Middle frontal gyrus (tissue), 1 donor: Measurements from ENCODE around the gene ROR1.

Source experiments
- DNase-seq: peaks from one replicate; pipeline ENCODE4 v3.0.0-alpha.2; 2015; ENCODE audit warnings: low spot score; ENCODE audit errors: extremely low spot score

Gene ROR1

DNA sequence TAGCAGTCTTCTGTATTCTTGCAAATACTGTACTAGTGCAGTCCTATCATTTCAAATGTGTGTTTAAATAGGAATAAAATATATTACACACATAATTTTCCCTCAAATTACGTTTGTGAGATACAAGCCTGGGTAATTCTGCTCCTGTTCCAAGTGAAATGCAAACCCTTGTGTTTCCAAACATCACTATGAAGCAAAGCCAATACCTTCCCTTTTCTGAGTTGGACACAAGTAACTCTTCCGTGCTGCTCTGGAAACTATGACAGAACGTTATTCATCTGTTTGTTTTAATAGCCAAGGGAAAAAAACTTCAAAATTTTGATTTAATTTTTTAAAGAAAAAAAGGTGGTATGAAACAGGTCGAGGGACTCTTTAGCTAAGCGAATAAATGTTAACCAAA is 355.9 kb downstream of the ROR1 start:
- DNase-seq, result no peak

DNA sequence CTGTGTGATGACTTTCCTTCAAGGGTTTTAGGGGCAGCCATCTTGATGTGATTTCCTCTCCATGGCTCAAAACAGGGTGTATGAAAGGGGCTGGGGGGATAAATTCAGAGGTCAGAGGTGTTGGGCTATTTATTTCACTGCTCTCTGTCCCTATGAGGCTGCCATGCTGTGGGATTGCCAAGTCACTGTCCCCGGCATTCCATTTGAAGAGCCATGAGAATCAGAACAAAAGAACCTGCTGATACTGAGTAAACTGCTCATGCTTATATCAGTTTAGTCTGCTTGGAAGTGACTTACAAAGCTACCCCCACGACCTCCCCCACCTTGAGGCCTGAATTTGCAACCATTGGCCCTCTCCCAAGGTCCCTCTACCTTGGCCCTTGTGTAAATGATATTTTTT is 357.3 kb downstream of the ROR1 start:
- no peak for DNase-seq

DNA sequence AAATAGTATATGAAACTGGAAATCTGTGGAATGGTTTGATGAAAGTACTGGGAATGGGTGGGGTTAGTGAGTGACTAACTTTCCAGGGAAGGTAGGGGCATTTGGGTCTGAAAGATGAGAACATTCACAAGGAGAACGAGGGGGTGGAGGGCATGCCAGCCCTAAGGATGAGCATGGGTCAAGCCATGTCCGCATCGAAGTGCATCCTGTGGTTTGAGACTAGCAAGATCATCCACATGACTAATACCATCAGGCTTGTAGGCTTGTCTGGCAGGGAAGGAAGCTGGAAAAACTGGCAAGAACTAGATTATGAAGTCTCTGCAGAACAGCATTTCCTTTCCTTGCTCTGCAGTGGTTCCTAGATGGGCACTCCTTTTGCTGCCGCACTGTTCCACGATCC is 359.2 kb downstream of the ROR1 start:
- DNase-seq, result no peak

DNA sequence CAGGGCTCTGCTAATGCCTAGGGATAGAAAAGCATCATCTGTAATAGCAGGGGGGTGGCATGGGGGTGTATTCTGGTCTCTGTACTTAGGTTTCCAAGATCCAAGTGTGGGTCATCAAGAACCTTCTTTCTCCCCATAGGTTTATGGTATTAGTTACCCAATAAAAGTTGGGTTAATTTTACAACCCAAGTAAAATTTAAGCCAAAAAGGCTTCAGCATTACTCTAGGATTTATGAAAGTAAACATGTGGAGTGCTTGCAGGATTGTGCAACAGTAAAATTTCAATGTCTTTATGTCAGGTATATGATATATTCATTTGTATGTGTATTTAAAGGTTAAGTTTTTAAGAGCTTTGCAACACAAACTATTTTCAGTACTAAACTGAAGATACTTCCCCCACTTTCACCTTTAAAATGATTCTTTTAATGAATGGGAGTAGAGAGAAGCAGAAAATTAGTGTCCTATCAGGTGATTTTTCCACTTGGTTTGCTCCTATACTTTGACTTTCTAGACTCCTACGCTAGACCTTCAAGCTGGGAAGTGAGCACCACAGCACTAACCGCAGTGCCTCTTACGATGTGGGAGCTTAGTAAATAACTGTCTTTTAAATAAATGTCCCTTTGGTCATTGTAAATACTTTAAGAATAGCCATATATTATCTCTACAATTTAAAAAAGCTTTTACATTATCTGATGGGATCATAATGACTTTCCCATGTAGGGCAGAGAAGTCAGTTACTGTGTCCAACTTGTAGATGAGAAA is 361.8 kb downstream of the ROR1 start:
- DNase-seq, result no peak

GRCh38 chr1:64136296-64136695 is 362.5 kb downstream of the ROR1 start:
- no peak for DNase-seq

GRCh38 chr1:64136752-64137411 is 363.1 kb downstream of the ROR1 start:
- DNase-seq, result peak; percentile 71

- DNase-seq, result no peak
Observed at GRCh38 chr1:64137412-64137803, 363.6 kb downstream of the ROR1 start.

- no peak for DNase-seq
Observed at GRCh38 chr1:64139877-64140276, 366.1 kb downstream of the ROR1 start.

GRCh38 chr1:64140596-64140995 is 366.8 kb downstream of the ROR1 start:
- DNase-seq, result no peak

DNA sequence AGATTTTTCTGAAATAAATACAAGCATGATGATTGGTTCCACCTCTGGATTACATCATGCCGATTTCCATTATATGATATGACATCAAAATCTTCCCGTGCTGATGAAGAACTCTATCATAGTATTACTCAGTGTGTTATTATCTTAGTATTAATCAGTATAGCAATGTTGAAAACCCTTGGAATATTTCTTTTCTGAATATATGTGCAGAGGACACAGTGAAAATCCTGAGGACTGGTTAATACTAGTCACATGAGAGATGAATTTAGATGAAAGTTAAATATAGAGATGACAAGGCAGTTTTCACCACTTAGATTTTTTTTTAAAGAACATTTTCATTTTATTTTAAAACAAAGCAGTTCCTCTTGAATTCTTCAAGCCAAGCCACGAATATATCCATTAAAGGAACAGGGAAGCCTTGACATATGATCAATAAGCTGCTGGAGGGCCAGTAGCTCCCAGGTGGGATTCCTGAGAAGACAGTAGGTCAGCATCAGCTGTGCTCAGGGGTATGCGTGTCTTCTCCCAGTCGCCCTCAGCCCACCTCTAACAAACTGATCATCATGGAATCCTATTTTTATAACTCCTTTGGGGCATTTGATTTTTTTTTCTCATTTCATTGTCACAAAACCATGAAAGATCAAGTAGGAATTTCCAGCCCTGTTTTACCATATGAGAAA is 373.4 kb downstream of the ROR1 start:
- no peak for DNase-seq

GRCh38 chr1:64147759-64148158 is 373.9 kb downstream of the ROR1 start:
- DNase-seq, result no peak

GRCh38 chr1:64150266-64150665 is 376.4 kb downstream of the ROR1 start:
- no peak for DNase-seq

- DNase-seq, result no peak
Observed at GRCh38 chr1:64150729-64151230, 377.0 kb downstream of the ROR1 start.

GRCh38 chr1:64155278-64155677 is 381.5 kb downstream of the ROR1 start:
- peak; percentile 47 for DNase-seq

GRCh38 chr1:64161357-64161941 is 387.6 kb downstream of the ROR1 start:
- DNase-seq, result no peak

DNA sequence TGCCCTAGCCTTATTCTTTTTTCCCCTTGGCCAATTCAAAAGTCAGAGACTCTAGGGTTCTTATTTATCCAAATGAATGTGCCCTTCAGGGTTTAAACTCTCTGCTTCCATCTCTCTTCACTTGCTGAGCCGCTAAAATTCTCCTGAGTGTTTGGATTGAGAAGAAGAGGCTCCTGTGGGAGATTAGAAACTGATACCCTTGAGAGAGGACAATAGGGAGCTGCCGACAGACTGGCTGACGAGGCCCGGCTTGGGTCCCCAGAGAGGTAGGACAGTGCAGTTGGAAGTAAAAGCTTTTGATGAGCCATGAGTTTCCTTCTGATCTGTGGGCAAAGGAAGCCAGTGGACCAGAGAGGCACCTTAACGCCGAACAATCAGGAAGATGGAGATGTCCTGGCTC is 388.3 kb downstream of the ROR1 start:
- no peak for DNase-seq

DNA sequence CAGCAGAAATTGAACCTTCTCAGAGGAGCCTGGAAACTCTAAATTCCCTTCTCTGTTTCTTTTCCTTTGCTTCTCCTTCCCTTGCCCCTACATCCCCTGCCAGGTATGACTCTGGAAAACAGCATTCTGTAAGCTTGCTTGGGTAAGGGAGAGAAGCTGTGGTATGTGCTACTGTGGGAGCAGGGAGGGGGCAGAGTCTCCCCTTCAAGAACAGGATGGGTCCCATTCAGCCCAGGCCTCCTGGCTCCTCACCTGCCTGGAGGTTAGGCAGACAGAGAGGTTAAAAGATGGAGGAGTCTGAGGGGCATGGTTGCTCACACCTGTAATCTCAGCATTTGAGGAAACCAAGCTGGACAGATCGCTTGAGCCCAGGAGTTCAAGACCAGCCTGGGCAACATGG is 389.0 kb downstream of the ROR1 start:
- no peak for DNase-seq

DNA sequence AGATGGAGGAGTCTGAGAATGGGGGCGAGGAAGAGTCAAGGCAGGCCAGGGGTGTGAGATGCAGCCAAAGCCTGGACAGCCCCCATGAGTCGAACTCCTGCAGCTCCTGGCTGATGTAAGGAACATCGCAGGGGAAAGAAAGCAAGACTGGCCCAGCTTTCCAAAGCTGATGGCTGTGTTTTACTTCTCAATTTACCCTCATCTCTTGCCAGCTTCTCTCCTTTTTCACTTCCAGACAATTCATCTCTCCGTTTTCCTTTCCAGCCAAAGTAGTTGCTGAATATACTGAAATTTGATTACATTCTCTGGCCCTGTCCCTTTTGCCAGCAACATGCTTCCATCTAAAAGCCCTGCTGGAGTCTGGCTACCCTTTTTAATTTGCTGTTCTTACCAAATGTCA is 389.6 kb downstream of the ROR1 start:
- no peak for DNase-seq

DNA sequence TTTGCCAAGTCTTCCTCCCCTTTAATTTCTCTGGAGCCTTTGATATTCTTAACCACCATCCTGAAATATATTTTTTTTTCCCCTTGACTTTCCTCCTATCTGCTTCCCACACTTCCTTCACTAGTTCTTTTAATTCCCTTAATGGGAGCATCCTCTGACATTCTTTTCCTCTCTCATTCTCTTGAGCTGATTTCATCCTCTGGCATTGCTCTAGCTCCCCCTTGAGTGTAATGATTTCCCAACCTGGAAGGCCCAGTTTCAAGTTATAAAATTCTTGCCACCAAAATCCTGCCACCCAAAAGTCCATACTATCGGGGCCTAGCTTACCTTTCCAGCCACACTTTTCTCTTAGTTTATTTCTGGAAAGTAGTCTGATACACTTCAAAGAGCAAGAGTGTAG is 390.2 kb downstream of the ROR1 start:
- DNase-seq, result no peak

- no peak for DNase-seq
Observed at GRCh38 chr1:64166629-64167028, 392.8 kb downstream of the ROR1 start.

DNA sequence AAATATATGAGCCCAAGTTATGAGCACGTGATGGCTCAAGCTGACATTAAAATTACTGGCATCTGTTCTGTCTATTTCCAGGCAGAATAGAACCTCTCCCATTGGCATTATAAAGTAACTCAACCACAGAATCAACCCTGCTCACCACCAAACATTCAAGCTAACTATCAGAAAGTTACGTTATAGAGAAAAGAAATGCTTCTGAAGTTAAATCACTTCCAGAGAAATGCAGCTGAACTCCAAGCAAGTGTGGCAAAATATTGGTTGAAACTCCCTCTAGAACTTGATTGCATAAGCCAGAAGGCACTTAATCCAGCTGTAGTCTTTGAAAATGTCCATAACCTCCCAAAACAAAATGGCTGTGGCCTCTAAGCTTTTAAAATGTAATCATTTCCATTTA is 393.4 kb downstream of the ROR1 start:
- DNase-seq, result no peak

DNA sequence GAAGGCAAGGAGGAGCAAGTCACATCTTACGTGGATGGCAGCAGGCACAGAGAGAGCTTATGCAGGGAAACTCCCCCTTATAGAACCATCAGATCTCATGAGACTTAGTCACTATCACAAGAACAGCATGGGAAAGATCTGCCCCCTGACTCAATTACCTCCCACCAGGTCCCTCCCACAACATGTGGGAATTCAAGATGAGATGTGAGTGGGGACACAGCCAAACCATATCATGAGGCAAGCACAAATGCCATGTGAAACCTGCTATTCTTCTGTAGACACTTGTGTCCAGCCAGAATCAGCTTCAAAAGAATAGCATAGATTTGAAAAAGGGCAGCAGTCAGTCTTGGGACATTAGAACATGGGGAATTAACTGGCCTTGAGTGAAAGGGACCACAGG is 397.4 kb downstream of the ROR1 start:
- no peak for DNase-seq
